VCaP (cell line): ENCODE data around the gene MAGI1.

Experiments
- H3K27ac ChIP-seq: fragments of 450-650 bp; 2 replicates; pipeline ENCODE4 v1.5.1; 2017
- CTCF ChIP-seq: fragments of 450-650 bp; conservative IDR thresholded peaks from 2 replicates; pipeline ENCODE4 v1.5.1; 2017; ENCODE audit warnings: mild to moderate bottlenecking, moderate library complexity

Gene MAGI1

GRCh38 chr3:65689436-65689835 is 349.3 kb downstream of the MAGI1 start:
- 0 out of 2 replicates have a peak, but pooled peaks have one; percentile 18 for TF ChIP-seq CTCF
- no peak overlapping the region for H3K27ac ChIP-seq

GRCh38 chr3:65687741-65688140 is 351.0 kb downstream of the MAGI1 start:
- H3K27ac ChIP-seq, result no peak overlapping the region
- no peak for TF ChIP-seq CTCF

- no peak for TF ChIP-seq CTCF
- no peak overlapping the region for H3K27ac ChIP-seq
Measured at GRCh38 chr3:65685621-65686235, 353.0 kb downstream of the MAGI1 start.

- H3K27ac ChIP-seq, result no peak overlapping the region
- TF ChIP-seq CTCF, result no peak
Measured at GRCh38 chr3:65678516-65678915, 360.2 kb downstream of the MAGI1 start.

- no peak overlapping the region for H3K27ac ChIP-seq
- TF ChIP-seq CTCF, result no peak
Measured at GRCh38 chr3:65677486-65678010, 361.2 kb downstream of the MAGI1 start.

GRCh38 chr3:65676580-65676979 is 362.1 kb downstream of the MAGI1 start:
- TF ChIP-seq CTCF, result no peak
- no peak overlapping the region for H3K27ac ChIP-seq

GRCh38 chr3:65675011-65675410 is 363.7 kb downstream of the MAGI1 start:
- H3K27ac ChIP-seq, result no peak overlapping the region
- no peak for TF ChIP-seq CTCF
